ENCODE results near the gene SH3GL2.

Gene SH3GL2

DNA sequence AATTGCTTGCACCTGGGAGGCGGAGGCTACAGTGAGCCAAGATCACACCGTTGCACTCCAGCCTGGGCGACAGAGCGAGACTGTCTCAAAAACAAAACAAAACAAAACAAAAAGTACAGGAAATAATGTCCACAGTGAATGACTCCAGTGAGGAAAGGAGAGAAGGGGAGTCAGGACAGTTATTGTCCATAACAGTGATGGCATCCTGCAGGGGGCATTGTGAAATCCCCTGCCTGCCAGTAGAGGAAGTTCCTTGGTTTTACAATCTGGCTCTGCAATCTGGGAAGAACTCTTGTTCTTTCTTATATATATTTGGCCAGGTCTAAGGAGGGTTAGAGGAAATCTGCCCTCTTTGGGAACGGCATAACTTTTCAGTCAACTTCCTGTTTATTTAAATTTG lies 8.2 kb downstream of the SH3GL2 start:
- no peaks in the 10 kb centered on the region for H4K20me1 ChIP-seq (ENCODE audit: control insufficient read depth, insufficient read depth, low read depth, low read length)
- H3K4me3 ChIP-seq (ENCODE audit: low read length): no peak overlapping the region

DNA sequence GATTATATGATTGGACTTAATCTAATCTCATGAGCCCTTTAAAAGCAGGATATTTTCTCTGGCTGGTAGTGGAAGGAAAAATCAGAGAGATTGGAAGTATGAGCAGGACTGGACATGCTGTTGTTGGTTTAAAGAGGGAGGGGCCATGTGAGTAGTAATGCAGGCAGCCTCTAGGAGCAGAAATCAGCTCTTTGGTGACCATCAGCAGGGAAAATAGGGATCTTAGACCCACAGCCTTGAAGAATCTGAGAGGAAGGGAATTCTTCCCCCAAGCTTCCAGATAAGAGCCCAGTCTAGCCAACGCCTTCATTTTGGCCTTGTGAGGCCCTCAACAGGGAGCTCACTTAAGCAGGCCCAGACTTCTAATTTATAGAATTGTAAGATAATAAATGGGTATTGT lies 9.5 kb downstream of the SH3GL2 start:
- no peaks in the 10 kb centered on the region for H3F3A ChIP-seq (ENCODE audit: control insufficient read depth, insufficient read depth)
- no peaks in the 10 kb centered on the region for H3K9me3 ChIP-seq (ENCODE audit: control insufficient read depth, insufficient read depth, low read length)
- no peak overlapping the region for H3K4me2 ChIP-seq (ENCODE audit: low read length)
- TF ChIP-seq, protein P1, sequence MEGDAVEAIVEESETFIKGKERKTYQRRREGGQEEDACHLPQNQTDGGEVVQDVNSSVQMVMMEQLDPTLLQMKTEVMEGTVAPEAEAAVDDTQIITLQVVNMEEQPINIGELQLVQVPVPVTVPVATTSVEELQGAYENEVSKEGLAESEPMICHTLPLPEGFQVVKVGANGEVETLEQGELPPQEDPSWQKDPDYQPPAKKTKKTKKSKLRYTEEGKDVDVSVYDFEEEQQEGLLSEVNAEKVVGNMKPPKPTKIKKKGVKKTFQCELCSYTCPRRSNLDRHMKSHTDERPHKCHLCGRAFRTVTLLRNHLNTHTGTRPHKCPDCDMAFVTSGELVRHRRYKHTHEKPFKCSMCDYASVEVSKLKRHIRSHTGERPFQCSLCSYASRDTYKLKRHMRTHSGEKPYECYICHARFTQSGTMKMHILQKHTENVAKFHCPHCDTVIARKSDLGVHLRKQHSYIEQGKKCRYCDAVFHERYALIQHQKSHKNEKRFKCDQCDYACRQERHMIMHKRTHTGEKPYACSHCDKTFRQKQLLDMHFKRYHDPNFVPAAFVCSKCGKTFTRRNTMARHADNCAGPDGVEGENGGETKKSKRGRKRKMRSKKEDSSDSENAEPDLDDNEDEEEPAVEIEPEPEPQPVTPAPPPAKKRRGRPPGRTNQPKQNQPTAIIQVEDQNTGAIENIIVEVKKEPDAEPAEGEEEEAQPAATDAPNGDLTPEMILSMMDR (IDR thresholded peaks at IDR 0.05; ENCODE audit: low read depth, low read length, poor library complexity, severe bottlenecking): no peak
- TF ChIP-seq EZH2phosphoT487 (IDR thresholded peaks at IDR 0.05; ENCODE audit: borderline replicate concordance, low read length): no peak
- H3K79me2 ChIP-seq (ENCODE audit: control insufficient read depth, low read length): no peaks in the 10 kb centered on the region
- H4K20me1 ChIP-seq (ENCODE audit: control insufficient read depth, insufficient read depth, low read depth, low read length): no peaks in the 10 kb centered on the region
- H3K4me3 ChIP-seq (ENCODE audit: low read length): no peak overlapping the region
- H3K4me1 ChIP-seq (ENCODE audit: control insufficient read depth, low read length): no peaks in the 10 kb centered on the region
- no peaks in the 10 kb centered on the region for H3K36me3 ChIP-seq (ENCODE audit: control insufficient read depth, low read length)
- H3K27ac ChIP-seq (ENCODE audit: low read depth, low read length): no peak overlapping the region
- H3K9me2 ChIP-seq (replicated peaks; ENCODE audit: control insufficient read depth, low read length): no peaks in the 10 kb centered on the region
- H3K27me3 ChIP-seq (ENCODE audit: control insufficient read depth, low read length): no peaks in the 10 kb centered on the region

More for the DNA sequence above, 8.2 kb downstream of the SH3GL2 start:
- TF ChIP-seq EZH2phosphoT487 (IDR thresholded peaks at IDR 0.05; ENCODE audit: borderline replicate concordance, low read length): no peak
- TF ChIP-seq, protein P1 (IDR thresholded peaks at IDR 0.05; ENCODE audit: low read depth, low read length, poor library complexity, severe bottlenecking): no peak
- Histone ChIP-seq H3K79me2 (ENCODE audit: control insufficient read depth, low read length) (no peaks in the 10 kb centered on the region), H3K27ac (ENCODE audit: low read depth, low read length) (no peak overlapping the region), H3K4me2 (ENCODE audit: low read length) (no peak overlapping the region), H3K36me3 (ENCODE audit: control insufficient read depth, low read length) (no peaks in the 10 kb centered on the region), H3F3A (ENCODE audit: control insufficient read depth, insufficient read depth) (no peaks in the 10 kb centered on the region), H3K9me2 (replicated peaks; ENCODE audit: control insufficient read depth, low read length) (no peaks in the 10 kb centered on the region), H3K9me3 (ENCODE audit: control insufficient read depth, insufficient read depth, low read length) (no peaks in the 10 kb centered on the region), H3K4me1 (ENCODE audit: control insufficient read depth, low read length) (no peaks in the 10 kb centered on the region), H3K27me3 (ENCODE audit: control insufficient read depth, low read length) (no peaks in the 10 kb centered on the region)

DNA sequence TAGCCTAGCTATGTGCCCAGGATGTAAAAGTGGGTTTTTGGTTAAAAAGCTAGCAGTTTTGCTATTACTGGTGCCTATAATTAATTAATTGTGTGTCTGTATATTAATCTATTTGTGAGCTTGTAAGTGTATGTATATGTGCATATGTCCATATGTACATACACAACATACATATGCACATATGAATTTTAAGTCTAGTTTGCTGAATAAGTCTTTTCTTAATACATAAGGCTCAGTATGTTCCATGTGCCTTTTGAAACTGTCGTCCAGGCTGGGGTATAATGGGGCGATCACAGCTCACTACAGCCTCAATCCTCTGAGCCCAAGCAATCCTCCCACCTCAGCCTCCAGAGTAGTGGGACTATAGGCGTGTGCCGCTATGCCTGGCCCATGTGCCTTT lies 10.1 kb downstream of the SH3GL2 start:
- Histone ChIP-seq H3K4me2 (ENCODE audit: low read length) (no peak overlapping the region), H3K36me3 (ENCODE audit: control insufficient read depth, low read length) (no peaks in the 10 kb centered on the region), H3K27me3 (ENCODE audit: control insufficient read depth, low read length) (no peaks in the 10 kb centered on the region), H3K79me2 (ENCODE audit: control insufficient read depth, low read length) (no peaks in the 10 kb centered on the region), H4K20me1 (ENCODE audit: control insufficient read depth, insufficient read depth, low read depth, low read length) (no peaks in the 10 kb centered on the region), H3F3A (ENCODE audit: control insufficient read depth, insufficient read depth) (no peaks in the 10 kb centered on the region), H3K9me2 (replicated peaks; ENCODE audit: control insufficient read depth, low read length) (no peaks in the 10 kb centered on the region), H3K27ac (ENCODE audit: low read depth, low read length) (no peak overlapping the region), H3K9me3 (ENCODE audit: control insufficient read depth, insufficient read depth, low read length) (no peaks in the 10 kb centered on the region), H3K4me3 (ENCODE audit: low read length) (no peak overlapping the region), H3K4me1 (ENCODE audit: control insufficient read depth, low read length) (no peaks in the 10 kb centered on the region)
- no peak for TF ChIP-seq EZH2phosphoT487 (IDR thresholded peaks at IDR 0.05; ENCODE audit: borderline replicate concordance, low read length)
- TF ChIP-seq, protein P1 (IDR thresholded peaks at IDR 0.05; ENCODE audit: low read depth, low read length, poor library complexity, severe bottlenecking): no peak

DNA sequence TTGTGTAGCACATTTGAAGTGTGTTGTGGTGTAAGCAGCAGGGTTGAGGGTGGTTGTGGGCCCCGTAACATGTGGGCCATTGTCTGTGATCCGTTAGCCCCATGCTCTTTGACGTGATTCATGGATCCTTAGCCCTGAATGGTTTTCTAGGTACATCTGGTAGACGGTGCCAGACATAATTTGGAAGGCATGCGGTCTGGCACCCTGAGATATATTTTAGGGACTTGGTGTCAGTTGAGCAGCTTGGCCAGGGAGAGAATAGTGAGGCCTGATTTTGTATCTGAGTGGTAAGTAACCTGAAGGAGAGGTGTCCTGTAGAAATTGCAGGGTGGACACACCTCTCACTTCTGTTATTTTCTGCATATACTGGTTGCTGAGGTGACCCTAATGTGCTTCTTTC lies 10.9 kb downstream of the SH3GL2 start:
- no peaks in the 10 kb centered on the region for H3K27me3 ChIP-seq (ENCODE audit: control insufficient read depth, low read length)
- H3F3A ChIP-seq (ENCODE audit: control insufficient read depth, insufficient read depth): no peaks in the 10 kb centered on the region
- no peaks in the 10 kb centered on the region for H3K9me2 ChIP-seq (replicated peaks; ENCODE audit: control insufficient read depth, low read length)
- no peak overlapping the region for H3K4me2 ChIP-seq (ENCODE audit: low read length)
- H3K4me1 ChIP-seq (ENCODE audit: control insufficient read depth, low read length): no peaks in the 10 kb centered on the region
- TF ChIP-seq EZH2phosphoT487 (IDR thresholded peaks at IDR 0.05; ENCODE audit: borderline replicate concordance, low read length): no peak
- TF ChIP-seq, protein P1 (IDR thresholded peaks at IDR 0.05; ENCODE audit: low read depth, low read length, poor library complexity, severe bottlenecking): no peak
- H4K20me1 ChIP-seq (ENCODE audit: control insufficient read depth, insufficient read depth, low read depth, low read length): no peaks in the 10 kb centered on the region
- H3K27ac ChIP-seq (ENCODE audit: low read depth, low read length): no peak overlapping the region
- H3K79me2 ChIP-seq (ENCODE audit: control insufficient read depth, low read length): no peaks in the 10 kb centered on the region
- no peaks in the 10 kb centered on the region for H3K36me3 ChIP-seq (ENCODE audit: control insufficient read depth, low read length)
- no peaks in the 10 kb centered on the region for H3K9me3 ChIP-seq (ENCODE audit: control insufficient read depth, insufficient read depth, low read length)
- H3K4me3 ChIP-seq (ENCODE audit: low read length): no peak overlapping the region
